Stimulated activated CD4-positive, alpha-beta T cell treated with anti-CD3 and anti-CD28 coated beads, TNF-alpha, amount 100 ng/mL, for 24 hours (primary cell): Measurements from ENCODE around the gene CFAP107.
"Not testable (repeated sequence)": the region's sequence is repeated elsewhere in the genome, so short reads cannot be mapped to it uniquely, and the experiment has no call there.

Experiments used
- DNase-seq, 3 experiments: peaks; one replicate each; pipeline ENCODE4 v3.0.0-alpha.2; 2020; ENCODE audit warnings: low read depth in 3 of 3

CFAP107 gene

GRCh38 chr1:12745992-12746323 lies at the start of gene CFAP107:
CFAP107 (plus strand) TSS chr1:12746200; CDS start chr1:12746431, 231 bp downstream.
- no peak for DNase-seq

- DNase-seq = no peak
Observed at GRCh38 chr1:12696658-12697057, 49.3 kb upstream of the CFAP107 start.

GRCh38 chr1:12697397-12697796 lies 48.6 kb upstream of the CFAP107 start:
- DNase-seq = no peak

GRCh38 chr1:12703821-12704451 lies 42.1 kb upstream of the CFAP107 start:
- DNase-seq = no peak

GRCh38 chr1:12706061-12706460 lies 39.9 kb upstream of the CFAP107 start:
- DNase-seq = no peak

- no peak for DNase-seq
Observed at GRCh38 chr1:12708396-12709090, 37.5 kb upstream of the CFAP107 start.

GRCh38 chr1:12709091-12709491 lies 36.9 kb upstream of the CFAP107 start:
- no peak for DNase-seq

- DNase-seq = no peak
Observed at GRCh38 chr1:12709696-12710095, 36.3 kb upstream of the CFAP107 start.

GRCh38 chr1:12711536-12711935 lies 34.5 kb upstream of the CFAP107 start:
- DNase-seq = no peak

- DNase-seq = no peak
Observed at GRCh38 chr1:12712076-12712475, 33.9 kb upstream of the CFAP107 start.

- DNase-seq = no peak
Observed at GRCh38 chr1:12712929-12713328, 33.1 kb upstream of the CFAP107 start.

- not testable (repeated sequence) for DNase-seq
Observed at GRCh38 chr1:12713651-12714050, 32.3 kb upstream of the CFAP107 start.

GRCh38 chr1:12714710-12715475 lies 31.1 kb upstream of the CFAP107 start:
- DNase-seq = no peak

GRCh38 chr1:12715896-12716437 lies 30.0 kb upstream of the CFAP107 start, which contains the start of gene AADACL3:
AADACL3 (plus strand) TSS chr1:12716110; CDS start chr1:12716177, 67 bp downstream.
- DNase-seq = no peak

- no peak for DNase-seq
Observed at GRCh38 chr1:12717301-12717838, 28.6 kb upstream of the CFAP107 start.

- DNase-seq = no peak
Observed at GRCh38 chr1:12722626-12723025, 23.4 kb upstream of the CFAP107 start.

GRCh38 chr1:12728391-12728790 lies 17.6 kb upstream of the CFAP107 start:
- DNase-seq = no peak

- DNase-seq = no peak
Observed at GRCh38 chr1:12730156-12730555, 15.8 kb upstream of the CFAP107 start.

GRCh38 chr1:12731084-12731483 lies 14.9 kb upstream of the CFAP107 start:
- not testable (repeated sequence) for DNase-seq

- DNase-seq = no peak
Observed at GRCh38 chr1:12734651-12735050, 11.3 kb upstream of the CFAP107 start.

GRCh38 chr1:12738934-12739333 lies 7.1 kb upstream of the CFAP107 start:
- DNase-seq = no peak

GRCh38 chr1:12739613-12740012 lies 6.4 kb upstream of the CFAP107 start:
- DNase-seq = no peak
